Measurements from ENCODE around the gene PREB. TPM values are rescaled to one million over a fixed set of nuclear protein-coding genes. Genes with fewer than 3 reads are reported as not detected.

Gene PREB
- polyA plus RNA-seq, 3 donors, result 51.5 to 55.3 (median 51.7) TPM

GRCh38 chr2:27152796-27153464, 18.5 kb upstream of the PREB start:
- no peak for DNase-seq (ENCODE audit: low read depth in 3 of 3, low spot score in 2 of 3)

- no peak for DNase-seq (ENCODE audit: low read depth in 3 of 3, low spot score in 2 of 3)
Observed at GRCh38 chr2:27152102-27152795, 17.8 kb upstream of the PREB start.

DNA sequence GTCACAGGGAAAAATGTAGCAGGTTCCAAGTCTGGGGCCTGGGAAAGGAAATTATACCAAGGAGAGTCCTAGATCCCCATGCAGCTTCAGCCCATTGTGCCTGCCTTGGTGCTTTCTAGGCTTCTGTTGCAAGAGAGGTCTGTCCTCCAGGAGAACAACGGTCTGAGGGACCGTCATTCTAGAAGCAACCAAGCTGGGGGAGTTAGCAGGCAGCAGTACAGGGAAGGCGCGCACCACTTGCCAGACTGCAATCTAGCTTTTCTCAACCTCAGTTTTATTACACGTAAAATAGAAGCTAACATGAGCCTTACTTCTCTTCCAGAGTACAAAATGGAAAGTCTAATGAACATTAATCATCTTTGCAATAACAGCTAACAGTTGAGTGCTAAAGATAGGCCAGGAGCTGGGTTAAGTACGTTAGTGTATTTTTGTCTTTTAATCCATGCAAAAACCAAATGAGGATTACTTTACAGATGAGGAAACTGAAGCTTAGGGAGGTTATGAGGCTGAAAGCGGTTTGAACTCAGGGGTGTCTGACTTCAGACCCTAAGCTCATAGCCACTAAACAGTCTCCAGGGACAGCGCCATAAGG, 16.3 kb upstream of the PREB start:
- no peak for DNase-seq (ENCODE audit: low read depth in 3 of 3, low spot score in 2 of 3)

- DNase-seq (ENCODE audit: low read depth in 3 of 3, low spot score in 2 of 3), result no peak
Observed at GRCh38 chr2:27149570-27150405, 15.4 kb upstream of the PREB start.

DNA sequence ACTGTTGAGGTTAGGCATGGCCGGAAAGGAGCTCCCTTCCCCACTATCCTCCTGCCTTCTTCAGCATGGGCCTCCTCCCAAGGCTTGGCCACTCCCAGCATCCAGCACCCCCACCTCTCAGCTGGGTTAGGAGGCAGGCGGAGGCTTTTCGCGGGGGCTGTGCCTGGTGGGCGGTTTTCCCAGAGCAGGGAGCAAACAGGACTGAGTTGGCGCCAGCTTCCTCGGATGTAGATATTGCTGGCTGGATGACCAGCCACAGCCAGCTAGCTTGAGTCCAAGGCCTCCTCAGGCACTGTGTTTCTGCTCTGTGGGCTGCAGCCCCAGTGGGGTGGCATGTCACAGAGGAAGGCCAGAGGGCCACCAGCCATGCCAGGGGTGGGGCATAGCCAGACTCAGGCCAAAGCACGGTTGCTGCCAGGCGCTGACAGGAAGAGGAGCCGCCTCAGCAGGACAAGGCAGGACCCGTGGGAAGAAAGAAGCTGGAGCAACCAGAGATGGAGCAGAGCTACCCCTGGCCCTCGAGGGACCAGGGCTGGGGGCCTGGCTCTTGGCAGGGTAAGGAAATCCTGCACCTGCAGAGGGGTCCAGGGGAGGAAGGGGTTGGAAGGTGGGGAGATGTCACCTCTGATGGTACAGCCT, 14.5 kb upstream of the PREB start, which contains the start of gene TCF23:
TCF23 (plus strand) TSS at position 204 of the 639 bp plus-strand sequence; CDS start at position 334, 130 bp downstream.
- DNase-seq (ENCODE audit: low read depth in 3 of 3, low spot score in 2 of 3), result peak in 1 of 3 donors; percentile 27

GRCh38 chr2:27147935-27148334, 13.5 kb upstream of the PREB start:
- DNase-seq (ENCODE audit: low read depth in 3 of 3, low spot score in 2 of 3), result no peak

DNA sequence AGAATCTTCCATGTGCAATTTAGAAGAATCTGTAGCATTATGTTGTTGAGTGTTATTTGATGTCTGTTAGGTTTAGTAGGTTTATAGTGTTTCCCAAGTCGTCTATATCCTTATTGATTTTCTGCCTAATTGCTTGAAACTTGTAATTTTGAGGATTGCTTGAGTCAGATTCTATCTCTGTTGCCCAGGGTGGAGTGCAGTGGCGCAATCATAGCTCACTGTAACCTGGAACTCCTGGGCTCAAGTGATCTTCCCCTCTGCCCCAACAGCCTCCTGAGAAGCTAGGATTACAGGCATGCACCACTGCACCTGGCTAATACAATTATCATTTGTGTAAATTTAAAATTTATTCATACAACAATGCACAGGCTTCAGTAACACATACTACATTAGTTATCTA, 11.2 kb upstream of the PREB start:
- DNase-seq (ENCODE audit: low read depth in 3 of 3, low spot score in 2 of 3), result no peak

DNA sequence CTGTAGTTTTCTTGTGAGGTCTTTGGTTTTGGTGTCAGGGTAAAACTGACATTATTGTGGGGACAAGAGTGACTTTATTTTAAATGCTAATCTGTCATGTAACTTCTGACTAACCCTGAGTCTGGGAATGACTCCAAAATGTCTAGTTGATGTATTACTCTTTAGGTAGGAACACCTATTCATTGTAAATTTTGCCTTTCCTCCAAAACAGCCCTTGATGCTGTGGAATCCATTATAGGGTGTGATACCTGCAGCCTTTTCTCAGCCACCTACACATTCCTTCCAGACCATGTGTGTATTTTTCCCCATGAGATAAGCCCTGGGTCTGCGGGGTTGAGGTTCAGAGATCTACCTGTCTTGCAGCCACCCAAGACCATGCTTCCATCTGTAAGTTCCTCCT, 8.8 kb upstream of the PREB start:
- no peak for DNase-seq (ENCODE audit: low read depth in 3 of 3, low spot score in 2 of 3)

GRCh38 chr2:27139310-27139709, 4.9 kb upstream of the PREB start, which contains the start of gene PRR30:
Gene PRR30, minus strand, starts transcription at chr2:27139410. Its CDS starts 1,081 bp downstream, at chr2:27138329.
- DNase-seq (ENCODE audit: low read depth in 3 of 3, low spot score in 2 of 3), result no peak

- no peak for DNase-seq (ENCODE audit: low read depth in 3 of 3, low spot score in 2 of 3)
Observed at GRCh38 chr2:27138111-27138510, 3.7 kb upstream of the PREB start.

DNA sequence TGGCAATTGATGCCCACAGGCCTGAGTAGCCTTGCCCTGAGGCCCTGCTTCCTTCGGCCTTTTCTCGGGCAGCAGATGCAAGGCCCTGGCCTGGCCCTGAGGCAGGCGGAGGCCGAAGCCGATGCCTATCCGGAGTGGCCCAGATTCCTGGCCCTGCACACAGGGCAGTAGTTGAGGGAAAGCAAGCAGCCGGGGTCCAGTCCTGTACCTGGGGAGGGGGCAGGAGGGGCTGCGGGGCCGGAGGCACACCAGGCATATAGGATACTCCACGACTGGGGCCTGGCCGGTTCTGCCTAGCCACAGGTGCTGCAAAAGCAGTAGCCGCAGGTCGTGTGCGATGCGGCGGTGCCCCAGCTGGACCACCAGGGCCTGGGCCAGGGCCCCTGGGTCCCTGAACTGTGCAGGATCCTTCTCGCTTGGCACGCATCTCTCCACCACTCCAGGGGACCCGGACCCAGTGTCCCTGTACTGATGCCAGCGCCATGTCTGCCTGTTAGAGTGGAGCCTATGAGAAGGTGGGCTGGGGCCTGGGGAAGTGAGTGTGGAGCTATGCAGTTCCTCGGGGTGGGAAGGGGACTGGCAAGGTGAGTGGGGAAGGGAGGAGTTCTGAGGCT, 3.0 kb upstream of the PREB start:
- no peak for DNase-seq (ENCODE audit: low read depth in 3 of 3, low spot score in 2 of 3)

- no peak for DNase-seq (ENCODE audit: low read depth in 3 of 3, low spot score in 2 of 3)
Observed at GRCh38 chr2:27136751-27137150, 2.3 kb upstream of the PREB start.

- DNase-seq (ENCODE audit: low read depth in 3 of 3, low spot score in 2 of 3), result no peak
Observed at GRCh38 chr2:27135478-27135955, 1.1 kb upstream of the PREB start.

DNA sequence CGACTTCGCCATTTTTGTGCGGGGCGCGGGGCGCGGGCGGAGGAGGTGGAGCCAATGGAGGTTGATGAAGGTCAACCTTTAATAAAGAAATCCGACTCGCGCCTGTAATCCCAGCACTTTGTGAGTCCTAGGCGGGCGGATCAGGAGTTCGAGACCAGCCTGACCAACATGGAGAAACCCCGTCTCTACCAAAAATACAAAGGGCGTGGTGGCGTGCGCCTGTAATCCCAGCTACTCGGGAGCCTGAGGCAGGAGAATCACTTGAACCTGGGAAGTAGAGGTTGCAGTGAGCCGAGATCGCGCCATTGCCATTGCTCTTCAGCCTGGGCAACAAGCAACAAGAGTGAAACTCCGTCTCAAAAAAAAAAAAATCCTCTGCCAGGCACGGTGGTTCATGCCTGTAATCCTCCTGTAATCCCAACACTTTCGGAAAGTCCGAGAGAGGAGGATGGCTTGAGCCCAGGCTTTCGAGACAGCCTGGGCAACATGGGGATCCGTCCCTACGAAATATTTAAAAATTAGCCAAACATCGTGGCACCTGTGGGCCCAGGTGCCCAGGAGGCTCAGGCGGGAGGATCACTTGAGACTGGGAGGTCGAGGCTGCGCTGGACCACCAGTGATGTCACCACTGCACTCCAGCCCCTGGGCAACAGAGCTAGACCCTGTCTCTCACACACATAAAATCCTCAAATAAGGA, 493 bp upstream of the PREB start:
- no peak for DNase-seq (ENCODE audit: low read depth in 3 of 3, low spot score in 2 of 3)

DNA sequence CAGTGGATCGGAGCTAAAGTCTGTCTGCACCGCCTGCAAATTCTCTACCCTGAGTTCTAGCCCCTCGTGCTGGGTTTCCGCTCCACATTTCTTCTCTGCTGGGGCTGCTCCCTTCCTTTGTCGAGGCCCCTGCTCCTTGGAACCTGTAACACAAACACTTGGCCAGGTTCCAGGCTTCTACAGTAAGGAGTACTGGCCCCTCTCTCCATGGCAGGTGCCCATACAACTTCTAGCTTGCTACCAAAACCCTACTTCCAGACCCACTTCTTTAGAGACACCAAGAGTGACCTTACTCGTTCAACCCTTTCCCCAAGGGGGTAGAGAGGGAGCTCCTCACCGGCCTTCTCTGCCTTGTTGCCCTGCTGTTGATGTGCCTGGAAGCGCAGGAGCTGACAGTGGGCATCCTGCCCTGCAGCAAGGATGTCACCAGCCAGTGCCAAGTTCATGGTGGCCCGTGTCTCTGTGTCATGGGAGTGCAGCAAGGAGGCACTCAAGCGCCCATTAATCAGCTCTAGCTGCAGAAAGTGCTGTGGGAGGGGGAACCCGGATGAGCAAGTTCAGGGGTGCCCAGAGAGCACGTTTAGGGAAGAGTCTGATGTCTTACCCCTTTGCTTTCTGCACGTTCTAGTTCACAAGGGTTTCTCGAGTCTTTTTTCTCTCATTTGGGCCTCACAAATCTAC, 1.1 kb downstream of the PREB start:
- DNase-seq (ENCODE audit: low read depth in 3 of 3, low spot score in 2 of 3), result no peak

DNA sequence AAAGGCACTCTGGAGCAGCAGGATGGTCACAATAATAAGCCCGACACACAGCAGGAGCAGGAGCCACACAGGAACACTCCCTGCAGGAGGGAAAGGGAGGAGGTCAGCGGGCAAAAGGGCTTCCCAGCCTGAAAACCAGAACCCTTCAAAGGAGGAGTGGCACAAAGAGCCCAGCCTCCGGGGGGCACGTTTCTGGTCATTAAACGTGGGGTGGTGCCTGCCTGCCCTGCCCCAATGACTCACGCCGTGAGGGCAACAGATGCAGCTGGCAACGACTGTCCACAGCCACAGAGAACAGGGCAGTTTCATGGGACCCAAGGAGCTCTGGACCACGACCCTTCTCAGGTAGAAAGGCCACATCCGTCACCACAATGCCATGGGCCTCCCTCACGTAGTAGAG, 3.0 kb downstream of the PREB start:
- no peak for DNase-seq (ENCODE audit: low read depth in 3 of 3, low spot score in 2 of 3)

GRCh38 chr2:27130396-27130795, 4.0 kb downstream of the PREB start:
- DNase-seq (ENCODE audit: low read depth in 3 of 3, low spot score in 2 of 3), result no peak

DNA sequence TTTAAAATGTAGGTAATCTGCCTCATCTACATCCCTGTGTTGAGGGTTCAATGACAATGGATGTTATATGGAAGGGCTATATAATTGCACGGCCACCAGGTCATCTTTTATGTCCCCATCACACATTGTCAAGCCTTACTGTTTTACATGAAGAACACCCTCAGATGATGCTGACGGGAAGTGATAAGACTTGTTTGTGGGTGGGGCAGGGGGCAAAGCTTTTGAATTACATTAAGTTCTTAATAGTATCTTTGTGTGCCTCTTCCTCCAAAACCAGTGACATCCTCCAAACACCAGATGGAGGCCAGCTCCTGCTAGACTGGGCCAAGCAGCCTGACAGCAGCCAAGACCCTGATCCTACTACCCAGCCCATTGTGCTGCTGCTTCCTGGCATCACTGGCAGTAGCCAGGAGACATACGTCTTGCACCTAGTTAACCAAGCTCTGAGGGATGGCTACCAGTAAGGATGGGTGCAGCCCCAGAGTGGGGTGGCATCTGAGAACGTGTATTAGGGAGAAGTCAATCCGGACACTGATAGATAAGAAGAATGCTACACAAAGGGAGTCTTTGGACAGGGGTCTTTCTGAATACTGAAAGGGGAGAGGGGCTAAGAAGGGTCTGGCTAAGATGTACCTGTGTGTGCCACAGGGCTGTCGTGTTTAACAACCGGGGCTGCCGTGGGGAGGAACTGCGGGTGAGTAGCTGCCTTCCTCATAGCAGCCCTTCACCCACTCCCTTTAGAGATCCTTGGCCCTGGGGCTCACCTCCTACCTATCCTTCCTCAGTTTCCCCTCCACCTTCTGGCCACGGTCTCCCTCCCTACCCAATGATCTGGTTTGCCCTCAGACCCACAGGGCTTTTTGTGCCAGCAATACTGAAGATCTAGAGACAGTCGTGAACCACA, 5.5 kb downstream of the PREB start:
- no peak for DNase-seq (ENCODE audit: low read depth in 3 of 3, low spot score in 2 of 3)
